ENCODE data around the gene CBFA2T3.
"Not testable (repeated sequence)": the region's sequence is repeated elsewhere in the genome, so short reads cannot be mapped to it uniquely, and the experiment has no call there.

CBFA2T3 gene

GRCh38 chr16:89004209-89004831 is 27.3 kb upstream of the CBFA2T3 start:
- DNase-seq (ENCODE audit: low read depth, low spot score) = no peak
- TF ChIP-seq YY1 (IDR thresholded peaks at IDR 0.05; ENCODE audit: insufficient read depth, insufficient read length) = no peak
- no peak for TF ChIP-seq SUZ12 (IDR thresholded peaks at IDR 0.05; ENCODE audit: extremely low read depth, insufficient read depth, insufficient read length)
- TF ChIP-seq ZNF274 (IDR thresholded peaks at IDR 0.05; ENCODE audit: low read depth, low read length) = no peak
- Histone ChIP-seq H3K4me3 (ENCODE audit: insufficient read length, low read depth) (no peak overlapping the region), H3K9me3 (ENCODE audit: insufficient read depth, low read length) (peaks cover 15% of the 10 kb centered on the region; the same call in 1 of the 2 replicates), H3K27me3 (ENCODE audit: insufficient read depth, insufficient read length) (peaks cover 38% of the 10 kb centered on the region), H3K9ac (ENCODE audit: insufficient read length, low read depth) (no peak overlapping the region), H3K36me3 (ENCODE audit: insufficient read depth, insufficient read length, low read length) (no peaks in the 10 kb centered on the region), H3K4me1 (ENCODE audit: insufficient read depth, insufficient read length) (peaks cover 7% of the 10 kb centered on the region)

- no peak overlapping the region for H3K9ac ChIP-seq (ENCODE audit: insufficient read length, low read depth)
- no peak for DNase-seq (ENCODE audit: low read depth, low spot score)
- H3K27me3 ChIP-seq (ENCODE audit: insufficient read depth, insufficient read length) = peaks cover 38% of the 10 kb centered on the region
- no peak overlapping the region for H3K4me3 ChIP-seq (ENCODE audit: insufficient read length, low read depth)
- peaks cover 7% of the 10 kb centered on the region for H3K4me1 ChIP-seq (ENCODE audit: insufficient read depth, insufficient read length)
- peaks cover 20% of the 10 kb centered on the region for H3K9me3 ChIP-seq (ENCODE audit: insufficient read depth, low read length)
- H3K36me3 ChIP-seq (ENCODE audit: insufficient read depth, insufficient read length, low read length) = no peaks in the 10 kb centered on the region
- TF ChIP-seq YY1 (IDR thresholded peaks at IDR 0.05; ENCODE audit: insufficient read depth, insufficient read length) (no peak), ZNF274 (IDR thresholded peaks at IDR 0.05; ENCODE audit: low read depth, low read length) (no peak), SUZ12 (IDR thresholded peaks at IDR 0.05; ENCODE audit: extremely low read depth, insufficient read depth, insufficient read length) (no peak)
These were observed 26.8 kb upstream of the CBFA2T3 start for GRCh38 chr16:89003831-89004208.

GRCh38 chr16:89002851-89003830 is 26.1 kb upstream of the CBFA2T3 start:
- DNase-seq (ENCODE audit: low read depth, low spot score) = no peak
- H3K36me3 ChIP-seq (ENCODE audit: insufficient read depth, insufficient read length, low read length) = no peaks in the 10 kb centered on the region
- peaks cover 7% of the 10 kb centered on the region for H3K4me1 ChIP-seq (ENCODE audit: insufficient read depth, insufficient read length)
- H3K27me3 ChIP-seq (ENCODE audit: insufficient read depth, insufficient read length) = peaks cover 38% of the 10 kb centered on the region
- H3K4me3 ChIP-seq (ENCODE audit: insufficient read length, low read depth) = no peak overlapping the region
- TF ChIP-seq ZNF274 (IDR thresholded peaks at IDR 0.05; ENCODE audit: low read depth, low read length) (no peak), SUZ12 (IDR thresholded peaks at IDR 0.05; ENCODE audit: extremely low read depth, insufficient read depth, insufficient read length) (no peak), YY1 (IDR thresholded peaks at IDR 0.05; ENCODE audit: insufficient read depth, insufficient read length) (no peak)
- H3K9me3 ChIP-seq (ENCODE audit: insufficient read depth, low read length) = peaks cover 27% of the 10 kb centered on the region
- no peak overlapping the region for H3K9ac ChIP-seq (ENCODE audit: insufficient read length, low read depth)

GRCh38 chr16:89002081-89002480 is 25.1 kb upstream of the CBFA2T3 start:
- not testable (repeated sequence) for H3K4me3 ChIP-seq (ENCODE audit: insufficient read length, low read depth); DNase-seq (ENCODE audit: low read depth, low spot score)
- H3K27me3 ChIP-seq (ENCODE audit: insufficient read depth, insufficient read length) = peaks cover 29% of the 10 kb centered on the region

GRCh38 chr16:89001117-89002027 is 24.4 kb upstream of the CBFA2T3 start:
- DNase-seq (ENCODE audit: low read depth, low spot score) = no peak
- Histone ChIP-seq H3K9me3 (ENCODE audit: insufficient read depth, low read length) (peaks cover 41% of the 10 kb centered on the region), H3K36me3 (ENCODE audit: insufficient read depth, insufficient read length, low read length) (no peaks in the 10 kb centered on the region), H3K27me3 (ENCODE audit: insufficient read depth, insufficient read length) (peaks cover 27% of the 10 kb centered on the region), H3K9ac (ENCODE audit: insufficient read length, low read depth) (peak overlapping the region; percentile 44), H3K4me3 (ENCODE audit: insufficient read length, low read depth) (no peak overlapping the region), H3K4me1 (ENCODE audit: insufficient read depth, insufficient read length) (peaks cover 7% of the 10 kb centered on the region)
- TF ChIP-seq YY1 (IDR thresholded peaks at IDR 0.05; ENCODE audit: insufficient read depth, insufficient read length) = no peak
- no peak for TF ChIP-seq ZNF274 (IDR thresholded peaks at IDR 0.05; ENCODE audit: low read depth, low read length)
- no peak for TF ChIP-seq SUZ12 (IDR thresholded peaks at IDR 0.05; ENCODE audit: extremely low read depth, insufficient read depth, insufficient read length)

More at GRCh38 chr16:89002081-89002480, 25.1 kb upstream of the CBFA2T3 start:
- H3K4me1 ChIP-seq (ENCODE audit: insufficient read depth, insufficient read length); H3K36me3 ChIP-seq (ENCODE audit: insufficient read depth, insufficient read length, low read length); H3K9ac ChIP-seq (ENCODE audit: insufficient read length, low read depth): not testable (repeated sequence)
- H3K9me3 ChIP-seq (ENCODE audit: insufficient read depth, low read length) = peaks cover 37% of the 10 kb centered on the region

GRCh38 chr16:89000207-89000959 is 23.4 kb upstream of the CBFA2T3 start:
- TF ChIP-seq SUZ12 (IDR thresholded peaks at IDR 0.05; ENCODE audit: extremely low read depth, insufficient read depth, insufficient read length) (no peak), YY1 (IDR thresholded peaks at IDR 0.05; ENCODE audit: insufficient read depth, insufficient read length) (no peak), ZNF274 (IDR thresholded peaks at IDR 0.05; ENCODE audit: low read depth, low read length) (no peak)
- H3K4me1 ChIP-seq (ENCODE audit: insufficient read depth, insufficient read length) = peaks cover 7% of the 10 kb centered on the region
- no peak overlapping the region for H3K9ac ChIP-seq (ENCODE audit: insufficient read length, low read depth)
- no peaks in the 10 kb centered on the region for H3K36me3 ChIP-seq (ENCODE audit: insufficient read depth, insufficient read length, low read length)
- no peak for DNase-seq (ENCODE audit: low read depth, low spot score)
- peaks cover 18% of the 10 kb centered on the region for H3K27me3 ChIP-seq (ENCODE audit: insufficient read depth, insufficient read length)
- peaks cover 41% of the 10 kb centered on the region for H3K9me3 ChIP-seq (ENCODE audit: insufficient read depth, low read length)
- no peak overlapping the region for H3K4me3 ChIP-seq (ENCODE audit: insufficient read length, low read depth)
